K562 (cell line): ENCODE data around the gene BRPF1. TPM values are rescaled to one million over a fixed set of nuclear protein-coding genes. Genes with fewer than 3 reads are reported as not detected.

Experiments
- BCLAF1 ChIP-seq, 2 experiments: fragments of 450-650 bp in 1 of 2; IDR thresholded peaks; 2 replicates each; pipeline ENCODE4 v1.6.1; 2011 to 2017; ENCODE audit warnings: low read depth in 2 of 2, antibody characterized with exemption in 1 of 2, borderline replicate concordance in 1 of 2, low read length in 1 of 2, mild to moderate bottlenecking in 1 of 2, mixed read lengths in 1 of 2; ENCODE audit not compliant: control insufficient read depth in 1 of 2
- CGGBP1 ChIP-seq: fragments of 250-450 bp; sonication (Bioruptor Pico); IDR thresholded peaks from 2 replicates; pipeline ENCODE4 v1.9.0; 2021; ENCODE audit warnings: mild to moderate bottlenecking
- CXXC5 ChIP-seq: fragments of 250-450 bp; sonication (Bioruptor Pico); IDR thresholded peaks from 2 replicates; pipeline ENCODE4 v1.8.0; 2022; ENCODE audit warnings: inconsistent platforms, mild to moderate bottlenecking, moderate library complexity
- DMBX1 ChIP-seq: fragments of 250-450 bp; sonication (Bioruptor Pico); IDR thresholded peaks from 2 replicates; pipeline ENCODE4 v1.8.0; 2022; ENCODE audit warnings: inconsistent platforms, mild to moderate bottlenecking, moderate library complexity, borderline replicate concordance
- E2F6 ChIP-seq, 2 experiments: IDR thresholded peaks; 2 replicates each; pipeline ENCODE4 v1.6.1; 2011; ENCODE audit warnings: borderline replicate concordance in 1 of 2, control low read depth in 1 of 2, low read depth in 1 of 2, low read length in 1 of 2, mild to moderate bottlenecking in 1 of 2, mixed read lengths in 1 of 2, moderate library complexity in 1 of 2; ENCODE audit not compliant: insufficient read depth in 1 of 2, insufficient read length in 1 of 2, poor library complexity in 1 of 2, severe bottlenecking in 1 of 2; ENCODE audit errors: extremely low read depth in 1 of 2
- ETV6 ChIP-seq, 3 experiments: fragments of 150-350 bp in 1 of 3; sonication (generic) in 1 of 3; formaldehyde crosslinking in 1 of 3; IDR thresholded peaks; 2 replicates each; pipeline versions ENCODE4 v1.6.1 to v1.8.0; 2014 to 2022; ENCODE audit warnings: borderline replicate concordance in 2 of 3, low read depth in 2 of 3, antibody characterized with exemption in 1 of 3, low read length in 1 of 3, mild to moderate bottlenecking in 1 of 3, missing genetic modification reagents in 1 of 3
- FOXA3 ChIP-seq, 2 experiments: fragments of 450-650 bp in 1 of 2; sonication (generic) in 1 of 2; formaldehyde crosslinking; IDR thresholded peaks in 1 of 2; conservative IDR thresholded peaks in 1 of 2; 2 replicates each; pipeline versions ENCODE4 v1.4.0 to v1.8.0; 2020 to 2022; ENCODE audit warnings: mild to moderate bottlenecking in 2 of 2, missing genetic modification reagents in 1 of 2
- GABPA ChIP-seq: fragments of 200-800 bp; sonication (Bioruptor generic); conservative IDR thresholded peaks from 2 replicates; pipeline ENCODE4 v1.6.1; 2016; ENCODE audit warnings: low read depth, missing genetic modification characterization, missing compliant biosample characterization
- GATAD2A ChIP-seq: fragments of 450-650 bp; IDR thresholded peaks from 2 replicates; pipeline ENCODE4 v1.6.1; 2017
- KAT8 ChIP-seq: fragments of 450-650 bp; IDR thresholded peaks from 2 replicates; pipeline ENCODE4 v1.6.1; 2016; ENCODE audit warnings: low read depth, mild to moderate bottlenecking
- MAFK ChIP-seq: IDR thresholded peaks from 2 replicates; pipeline ENCODE4 v1.6.1; 2011; ENCODE audit warnings: low read length, improper control_type of control experiment
- PHF20 ChIP-seq: fragments of 450-650 bp; IDR thresholded peaks from 2 replicates; pipeline ENCODE4 v1.6.1; 2018; ENCODE audit not compliant: partially characterized antibody
- PTBP1 ChIP-seq: fragments of 200-400 bp; formaldehyde crosslinking; IDR thresholded peaks from 2 replicates; pipeline ENCODE4 v1.6.1; 2017; ENCODE audit warnings: low read depth, low read length
- UBTF ChIP-seq, 2 experiments: IDR thresholded peaks; 2 replicates each; pipeline ENCODE4 v1.6.1; 2012; ENCODE audit warnings: improper control_type of control experiment in 2 of 2, low read depth in 2 of 2, low read length in 2 of 2, borderline replicate concordance in 1 of 2
- ZNF124 ChIP-seq: sonication (generic); formaldehyde crosslinking; IDR thresholded peaks from 2 replicates; pipeline ENCODE4 v1.8.1; 2022; ENCODE audit warnings: missing genetic modification reagents
- ZNF165 ChIP-seq: fragments of 250-450 bp; sonication (Bioruptor Pico); IDR thresholded peaks from 2 replicates; pipeline ENCODE4 v1.4.0; 2020; ENCODE audit warnings: borderline replicate concordance
- ZNF224 ChIP-seq: sonication (generic); formaldehyde crosslinking; IDR thresholded peaks from 2 replicates; pipeline ENCODE4 v1.8.0; 2022; ENCODE audit warnings: mild to moderate bottlenecking, missing genetic modification reagents
- ZNF24 ChIP-seq: fragments of 450-650 bp; IDR thresholded peaks from 2 replicates; pipeline ENCODE4 v1.6.1; 2016
- ZNF583 ChIP-seq: fragments of 250-450 bp; sonication (Bioruptor Pico); IDR thresholded peaks from 2 replicates; pipeline ENCODE4 v1.4.0; 2020
- ZNF695 ChIP-seq: fragments of 450-650 bp; formaldehyde crosslinking; IDR thresholded peaks from 2 replicates; pipeline ENCODE4 v1.4.0; 2020; ENCODE audit warnings: mild to moderate bottlenecking, moderate library complexity
- polyA plus RNA-seq, 8 experiments: library from polyadenylated mRNA; depleted of rRNA in 4 of 8; stranded (reverse) in 5 of 8; unstranded in 3 of 8; fragments of >200 nt; fragmentation: Nextera tagmentation in 2 of 8; fragmentation: Illumina TruSeq in 1 of 8; extraction: Ambion mirVana in 2 of 8; extraction: Trizol in 1 of 8; gene quantifications; 2 replicates each; pipeline versions ENCODE4 v1.2.1 to v1.2.3, GENCODE V29; 2011 to 2014; ENCODE audit warnings: inconsistent platforms in 1 of 8, missing spikeins in 1 of 8
- total RNA-seq, 7 experiments: library from RNA; depleted of rRNA in 6 of 7; stranded (reverse); fragments of >200 nt in 6 of 7; fragmentation: Illumina TruSeq in 2 of 7; extraction: Trizol in 2 of 7; gene quantifications; 2 replicates each; pipeline versions ENCODE4 v1.2.1 to v1.2.3, GENCODE V29; 2011 to 2021; ENCODE audit warnings: low replicate concordance in 1 of 7

The BRPF1 gene
- total and polyA plus RNA-seq, 9 of the 15 experiments (the other 6 are each of a cell fraction or from before 2014, with no cell fraction given): 1.1 to 40.2 (median 23.5) TPM

- no peak for TF ChIP-seq ETV6 (IDR thresholded peaks at IDR 0.05; ENCODE audit: borderline replicate concordance in 1 of 2, low read depth in 2 of 2, low read length in 1 of 2)
- TF ChIP-seq ETV6 (CRISPR knock-in tag; IDR thresholded peaks at IDR 0.05; ENCODE audit: borderline replicate concordance): no peak
- TF ChIP-seq ZNF124: no peak
- TF ChIP-seq E2F6 (IDR thresholded peaks at IDR 0.05; ENCODE audit: borderline replicate concordance in 1 of 2, extremely low read depth in 1 of 2, insufficient read depth in 1 of 2, insufficient read length in 1 of 2, low read depth in 1 of 2, low read length in 1 of 2, poor library complexity in 1 of 2, severe bottlenecking in 1 of 2): no peak
- TF ChIP-seq UBTF (IDR thresholded peaks at IDR 0.05; ENCODE audit: borderline replicate concordance in 1 of 2, low read depth in 2 of 2, low read length in 2 of 2): no peak
- 0 out of 2 replicates have a peak, but pooled peaks have one; percentile 19 for TF ChIP-seq ZNF24
- no peak for TF ChIP-seq MAFK
- no peak for TF ChIP-seq CGGBP1 (CRISPR knock-in tag)
- no peak for TF ChIP-seq ZNF224 (CRISPR knock-in tag)
- TF ChIP-seq FOXA3 (CRISPR knock-in tag; conservative IDR thresholded peaks at IDR 0.05 in 1 of 2, IDR thresholded peaks at IDR 0.05 in 1 of 2): peak in 1 of 2 experiments; percentile 17; a peak in 1 of 4 replicates
- TF ChIP-seq GABPA (tag): no peak
- no peak for TF ChIP-seq CXXC5
- TF ChIP-seq GATAD2A: peak; percentile 83; the same call in 1 of the 2 replicates
- TF ChIP-seq ZNF165 (CRISPR knock-in tag): 0 out of 2 replicates have a peak, but pooled peaks have one; percentile 41
- 0 out of 2 replicates have a peak, but pooled peaks have one; percentile 40 for TF ChIP-seq DMBX1 (CRISPR knock-in tag)
- no peak for TF ChIP-seq KAT8
- no peak for TF ChIP-seq ZNF695 (CRISPR knock-in tag)
- TF ChIP-seq PTBP1: 0 out of 2 replicates have a peak, but pooled peaks have one; percentile 51
- peak; percentile 78 for TF ChIP-seq PHF20
- peak in 1 of 2 experiments; percentile 46; a peak in 1 of 4 replicates for TF ChIP-seq BCLAF1 (IDR thresholded peaks at IDR 0.05; ENCODE audit: borderline replicate concordance in 1 of 2, control insufficient read depth in 1 of 2, low read depth in 2 of 2, low read length in 1 of 2)
- TF ChIP-seq ZNF583 (CRISPR knock-in tag): 0 out of 2 replicates have a peak, but pooled peaks have one; percentile 52
Measured at GRCh38 chr3:9749296-9749644, 17.7 kb downstream of the BRPF1 start (continued).
